ENCODE measurements around the gene GRID2.

- no peak for TF ChIP-seq TAF1 (IDR thresholded peaks at IDR 0.05; ENCODE audit: borderline replicate concordance, insufficient read depth, low read length)
- TF ChIP-seq POLR2AphosphoS5 (IDR thresholded peaks at IDR 0.05; ENCODE audit: low read depth, low read length): no peak
- TF ChIP-seq REST (IDR thresholded peaks at IDR 0.05; ENCODE audit: insufficient read depth in 1 of 2, low read depth in 2 of 2, low read length in 2 of 2): no peak
- no peak for TF ChIP-seq SIN3A (IDR thresholded peaks at IDR 0.05; ENCODE audit: borderline replicate concordance, insufficient read depth, low read length)
Measured at GRCh38 chr4:93540562-93540961, 1236.8 kb downstream of the GRID2 start.
